Osteoblast (primary cell): ENCODE data around the gene B4GALT5. TPM values are rescaled to one million over a fixed set of nuclear protein-coding genes. Genes with fewer than 3 reads are reported as not detected.

Experiments
- DNase-seq: peaks from one replicate; pipeline ENCODE4 v3.0.0; 2011; ENCODE audit warnings: low spot score, mixed read lengths; ENCODE audit not compliant: insufficient read length; ENCODE audit errors: missing footprints
- H2AFZ ChIP-seq: 2 replicates; pipeline ENCODE4 v1.6.0; 2011; ENCODE audit warnings: mild to moderate bottlenecking, low read length
- H3K27ac ChIP-seq: 2 replicates; pipeline ENCODE4 v1.5.1; 2011; ENCODE audit warnings: mild to moderate bottlenecking, low read depth, low read length, moderate library complexity
- H3K27me3 ChIP-seq: 2 replicates; pipeline ENCODE4 v1.6.0; 2012; ENCODE audit warnings: mild to moderate bottlenecking, control low read depth, inconsistent platforms, low read length, moderate library complexity; ENCODE audit not compliant: insufficient read depth
- H3K36me3 ChIP-seq: 2 replicates; pipeline ENCODE4 v1.5.1; 2011; ENCODE audit warnings: mild to moderate bottlenecking, low read length, control low read depth, moderate library complexity; ENCODE audit not compliant: insufficient read depth
- H3K4me1 ChIP-seq: 2 replicates; pipeline ENCODE4 v1.5.1; 2011; ENCODE audit warnings: mild to moderate bottlenecking, low read length, control low read depth, moderate library complexity; ENCODE audit not compliant: insufficient read depth
- H3K4me2 ChIP-seq: 2 replicates; pipeline ENCODE4 v1.6.0; 2011; ENCODE audit warnings: mild to moderate bottlenecking, low read length; ENCODE audit not compliant: insufficient read depth
- H3K4me3 ChIP-seq: fragments of 200-600 bp; sonication (generic); 3 replicates; pipeline ENCODE4 v1.5.1; 2012; ENCODE audit warnings: mild to moderate bottlenecking, low read length, inconsistent platforms; ENCODE audit not compliant: insufficient read depth
- H3K79me2 ChIP-seq: 2 replicates; pipeline ENCODE4 v1.6.0; 2012; ENCODE audit warnings: mild to moderate bottlenecking, low read length, control low read depth, inconsistent platforms; ENCODE audit not compliant: insufficient read depth
- H3K9me3 ChIP-seq: 2 replicates; pipeline ENCODE4 v1.5.1; 2011; ENCODE audit warnings: low read depth, low read length, control low read depth
- H4K20me1 ChIP-seq: 2 replicates; pipeline ENCODE4 v1.6.0; 2012; ENCODE audit warnings: mild to moderate bottlenecking, low read length, control low read depth; ENCODE audit not compliant: insufficient read depth
- total RNA-seq: library from RNA; depleted of rRNA; stranded (reverse); fragments of >200 nt; gene quantifications from 2 replicates; pipeline ENCODE4 v1.2.3, GENCODE V29; 2012
- TF ChIP-seq, protein P1 (sequence below): IDR thresholded peaks from 2 replicates; pipeline ENCODE4 v1.5.1; 2011; ENCODE audit warnings: mild to moderate bottlenecking, low read depth, low read length, moderate library complexity; ENCODE audit errors: extremely low read depth

The B4GALT5 gene
- total RNA-seq, 1 donor: 35.8 TPM

- Histone ChIP-seq H2AFZ (no peak overlapping the region), H3K4me3 (no peak overlapping the region), H3K9me3 (no peaks in the 10 kb centered on the region), H3K4me1 (peaks cover 57% of the 10 kb centered on the region), H3K27me3 (no peaks in the 10 kb centered on the region), H3K36me3 (no peaks in the 10 kb centered on the region), H4K20me1 (no peaks in the 10 kb centered on the region), H3K4me2 (peak overlapping the region; percentile 79), H3K27ac (peak overlapping the region; percentile 67), H3K79me2 (peaks cover 84% of the 10 kb centered on the region)
- TF ChIP-seq, protein P1, sequence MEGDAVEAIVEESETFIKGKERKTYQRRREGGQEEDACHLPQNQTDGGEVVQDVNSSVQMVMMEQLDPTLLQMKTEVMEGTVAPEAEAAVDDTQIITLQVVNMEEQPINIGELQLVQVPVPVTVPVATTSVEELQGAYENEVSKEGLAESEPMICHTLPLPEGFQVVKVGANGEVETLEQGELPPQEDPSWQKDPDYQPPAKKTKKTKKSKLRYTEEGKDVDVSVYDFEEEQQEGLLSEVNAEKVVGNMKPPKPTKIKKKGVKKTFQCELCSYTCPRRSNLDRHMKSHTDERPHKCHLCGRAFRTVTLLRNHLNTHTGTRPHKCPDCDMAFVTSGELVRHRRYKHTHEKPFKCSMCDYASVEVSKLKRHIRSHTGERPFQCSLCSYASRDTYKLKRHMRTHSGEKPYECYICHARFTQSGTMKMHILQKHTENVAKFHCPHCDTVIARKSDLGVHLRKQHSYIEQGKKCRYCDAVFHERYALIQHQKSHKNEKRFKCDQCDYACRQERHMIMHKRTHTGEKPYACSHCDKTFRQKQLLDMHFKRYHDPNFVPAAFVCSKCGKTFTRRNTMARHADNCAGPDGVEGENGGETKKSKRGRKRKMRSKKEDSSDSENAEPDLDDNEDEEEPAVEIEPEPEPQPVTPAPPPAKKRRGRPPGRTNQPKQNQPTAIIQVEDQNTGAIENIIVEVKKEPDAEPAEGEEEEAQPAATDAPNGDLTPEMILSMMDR: no peak
- DNase-seq: no peak
These were observed 34.0 kb downstream of the B4GALT5 start for GRCh38 chr20:49679634-49680033.

GRCh38 chr20:49677777-49678758, 35.6 kb downstream of the B4GALT5 start:
- peak overlapping the region; percentile 79 for H3K4me2 ChIP-seq
- H3K79me2 ChIP-seq: peaks cover 85% of the 10 kb centered on the region
- no peak for DNase-seq
- H3K4me1 ChIP-seq: peaks cover 58% of the 10 kb centered on the region
- peaks cover 3% of the 10 kb centered on the region for H4K20me1 ChIP-seq
- peak overlapping the region; percentile 67 for H3K27ac ChIP-seq
- no peaks in the 10 kb centered on the region for H3K9me3 ChIP-seq
- no peak overlapping the region for H2AFZ ChIP-seq
- H3K4me3 ChIP-seq: peak overlapping the region; percentile 4
- TF ChIP-seq, protein P1: no peak
- H3K27me3 ChIP-seq: no peaks in the 10 kb centered on the region
- no peaks in the 10 kb centered on the region for H3K36me3 ChIP-seq

DNA sequence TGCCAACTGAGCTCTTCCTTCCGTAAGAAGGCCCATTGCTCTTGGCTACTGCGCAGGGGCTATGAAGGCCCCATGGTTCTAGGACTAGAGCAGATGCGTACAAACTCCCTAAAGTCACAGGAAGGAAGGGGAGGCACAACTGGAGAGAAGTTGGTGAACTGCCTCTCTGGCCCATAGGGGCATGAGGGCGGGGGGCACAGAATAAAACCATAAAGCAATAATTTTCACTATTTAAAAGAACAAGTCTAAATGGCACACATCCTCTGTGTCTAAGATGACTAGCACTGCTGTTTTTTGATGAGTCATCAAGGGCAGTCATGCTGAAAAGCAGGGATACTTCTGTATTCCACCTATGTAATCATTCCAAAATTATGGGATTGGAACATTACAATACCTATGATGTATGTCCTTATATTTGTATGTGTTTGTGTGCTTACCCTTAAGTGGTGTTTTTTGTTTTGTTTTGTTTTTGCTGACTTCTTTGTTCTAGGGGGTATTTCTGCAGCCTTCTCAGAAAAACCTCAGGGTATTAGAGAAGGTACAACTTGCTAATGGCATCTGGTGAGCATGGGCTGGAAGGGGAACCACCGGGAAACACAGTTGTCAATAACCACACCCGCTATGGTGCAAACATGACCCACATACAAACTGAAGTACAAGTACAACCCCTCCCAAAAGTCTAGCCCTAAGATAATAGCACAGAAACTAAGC, 36.9 kb downstream of the B4GALT5 start:
- peak overlapping the region; percentile 27 for H3K27ac ChIP-seq
- H2AFZ ChIP-seq: no peak overlapping the region
- no peak overlapping the region for H3K4me3 ChIP-seq
- peak overlapping the region; percentile 15 for H3K4me2 ChIP-seq
- TF ChIP-seq, protein P1: no peak
- no peaks in the 10 kb centered on the region for H3K9me3 ChIP-seq
- no peaks in the 10 kb centered on the region for H3K27me3 ChIP-seq
- H3K36me3 ChIP-seq: no peaks in the 10 kb centered on the region
- peaks cover 85% of the 10 kb centered on the region for H3K79me2 ChIP-seq
- peaks cover 63% of the 10 kb centered on the region for H3K4me1 ChIP-seq
- DNase-seq: no peak
- H4K20me1 ChIP-seq: peaks cover 12% of the 10 kb centered on the region
